Measurements from ENCODE around the gene UBE2E3. TPM values are rescaled to one million over a fixed set of nuclear protein-coding genes. Genes with fewer than 3 reads are reported as not detected.
"Not testable (repeated sequence)": the region's sequence is repeated elsewhere in the genome, so short reads cannot be mapped to it uniquely, and the experiment has no call there.

Gene UBE2E3
- total RNA-seq, 2 donors from 2014 or later: 49.7 to 53.8 TPM

DNA sequence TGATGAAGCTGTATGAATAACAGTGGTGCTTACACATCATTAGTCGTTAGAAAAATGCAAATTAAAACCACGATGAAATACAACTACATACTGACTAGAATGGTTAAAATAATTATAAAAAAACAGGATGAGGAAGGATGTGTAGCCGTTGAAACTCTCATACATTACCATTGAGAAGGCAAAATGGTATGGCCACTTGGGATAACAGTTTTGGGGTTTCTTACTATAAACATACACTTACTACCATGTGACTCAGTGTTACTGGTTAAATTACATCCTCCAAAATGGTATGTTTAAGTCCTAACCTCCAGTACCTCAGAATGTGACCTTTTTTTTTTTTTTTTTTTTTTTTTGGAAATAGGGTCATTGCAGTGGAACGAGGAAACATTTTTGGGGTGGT, 58.4 kb downstream of the UBE2E3 start:
- Histone ChIP-seq H3K4me3 (no peak overlapping the region), H3K4me1 (ENCODE audit: control insufficient read depth in 1 of 2, low read depth in 2 of 2) (no peaks in the 10 kb centered on the region), H3K27me3 (replicated peaks; ENCODE audit: insufficient read depth) (no peaks in the 10 kb centered on the region), H3K27ac (no peak overlapping the region), H3K9me3 (no peaks in the 10 kb centered on the region), H3K36me3 (no peaks in the 10 kb centered on the region)
- no peak for TF ChIP-seq CTCF (IDR thresholded peaks at IDR 0.05)
- DNase-seq (ENCODE audit: low spot score) (no peak), ATAC-seq (ENCODE audit: insufficient number of reproducible peaks, low FRiP score, low read depth) (no peak)

GRCh38 chr2:181040839-181041238, 60.4 kb downstream of the UBE2E3 start:
- not testable (repeated sequence) for DNase-seq (ENCODE audit: low spot score); ATAC-seq (ENCODE audit: insufficient number of reproducible peaks, low FRiP score, low read depth); H3K4me1 ChIP-seq (ENCODE audit: control insufficient read depth in 1 of 2, low read depth in 2 of 2)

DNA sequence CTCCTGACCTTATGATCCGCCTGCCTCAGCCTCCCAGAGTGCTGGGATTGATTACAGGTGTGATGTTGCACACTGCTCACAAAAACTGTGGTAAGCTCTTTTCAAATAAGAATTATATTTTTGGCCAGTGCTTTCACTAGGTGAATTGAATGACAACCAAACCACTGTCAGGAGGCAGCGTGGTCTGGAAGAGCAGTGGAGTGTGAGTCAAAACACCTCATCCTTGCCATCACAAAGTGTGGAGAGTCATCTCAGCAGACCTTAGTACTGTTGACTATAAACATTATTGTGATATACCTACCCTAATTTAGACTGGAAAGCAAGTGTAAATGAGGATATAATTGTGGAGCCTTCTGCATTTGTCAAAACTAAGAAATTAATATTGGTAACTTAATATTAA, 61.3 kb downstream of the UBE2E3 start:
- TF ChIP-seq CTCF (IDR thresholded peaks at IDR 0.05): no peak
- Histone ChIP-seq H3K36me3 (no peaks in the 10 kb centered on the region), H3K4me1 (ENCODE audit: control insufficient read depth in 1 of 2, low read depth in 2 of 2) (no peaks in the 10 kb centered on the region), H3K9me3 (no peaks in the 10 kb centered on the region), H3K27me3 (replicated peaks; ENCODE audit: insufficient read depth) (no peaks in the 10 kb centered on the region), H3K27ac (no peak overlapping the region), H3K4me3 (no peak overlapping the region)
- DNase-seq (ENCODE audit: low spot score) (no peak), ATAC-seq (ENCODE audit: insufficient number of reproducible peaks, low FRiP score, low read depth) (no peak)

More at GRCh38 chr2:181040839-181041238, 60.4 kb downstream of the UBE2E3 start:
- H3K27me3 ChIP-seq (replicated peaks; ENCODE audit: insufficient read depth); H3K4me3 ChIP-seq; H3K9me3 ChIP-seq; H3K36me3 ChIP-seq; H3K27ac ChIP-seq: not testable (repeated sequence)

GRCh38 chr2:181042706-181043105, 62.3 kb downstream of the UBE2E3 start:
- H3K4me3 ChIP-seq: no peak overlapping the region
- H3K9me3 ChIP-seq: no peaks in the 10 kb centered on the region
- H3K27me3 ChIP-seq (replicated peaks; ENCODE audit: insufficient read depth): no peaks in the 10 kb centered on the region
- no peaks in the 10 kb centered on the region for H3K4me1 ChIP-seq (ENCODE audit: control insufficient read depth in 1 of 2, low read depth in 2 of 2)
- no peak for TF ChIP-seq CTCF (IDR thresholded peaks at IDR 0.05)
- ATAC-seq (ENCODE audit: insufficient number of reproducible peaks, low FRiP score, low read depth): no peak
- DNase-seq (ENCODE audit: low spot score): no peak
- no peaks in the 10 kb centered on the region for H3K36me3 ChIP-seq
- no peak overlapping the region for H3K27ac ChIP-seq

DNA sequence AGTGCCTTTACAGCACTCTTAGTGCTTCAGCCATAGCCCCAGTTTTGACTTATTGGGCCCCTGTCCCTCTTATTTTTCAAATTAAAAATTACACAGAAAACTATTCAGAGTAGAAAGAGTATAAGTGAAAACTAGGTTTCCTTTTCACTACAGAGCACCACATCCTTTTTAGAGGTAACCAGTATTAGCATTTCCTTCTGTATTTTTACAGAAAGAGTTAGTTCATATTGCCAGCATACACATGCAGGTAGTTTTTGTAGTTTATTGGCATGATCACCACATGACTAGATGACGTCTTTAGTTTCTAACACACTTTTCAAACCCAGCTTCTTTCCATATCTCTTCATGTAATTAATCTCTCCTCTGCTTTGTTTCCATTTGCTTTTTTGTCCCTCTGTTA, 66.4 kb downstream of the UBE2E3 start:
- H3K27ac ChIP-seq: no peak overlapping the region
- no peak for TF ChIP-seq CTCF (IDR thresholded peaks at IDR 0.05)
- no peak for ATAC-seq (ENCODE audit: insufficient number of reproducible peaks, low FRiP score, low read depth)
- H3K36me3 ChIP-seq: no peaks in the 10 kb centered on the region
- no peaks in the 10 kb centered on the region for H3K9me3 ChIP-seq
- H3K4me3 ChIP-seq: no peak overlapping the region
- no peak for DNase-seq (ENCODE audit: low spot score)
- H3K27me3 ChIP-seq (replicated peaks; ENCODE audit: insufficient read depth): no peaks in the 10 kb centered on the region
- H3K4me1 ChIP-seq (ENCODE audit: control insufficient read depth in 1 of 2, low read depth in 2 of 2): no peaks in the 10 kb centered on the region

DNA sequence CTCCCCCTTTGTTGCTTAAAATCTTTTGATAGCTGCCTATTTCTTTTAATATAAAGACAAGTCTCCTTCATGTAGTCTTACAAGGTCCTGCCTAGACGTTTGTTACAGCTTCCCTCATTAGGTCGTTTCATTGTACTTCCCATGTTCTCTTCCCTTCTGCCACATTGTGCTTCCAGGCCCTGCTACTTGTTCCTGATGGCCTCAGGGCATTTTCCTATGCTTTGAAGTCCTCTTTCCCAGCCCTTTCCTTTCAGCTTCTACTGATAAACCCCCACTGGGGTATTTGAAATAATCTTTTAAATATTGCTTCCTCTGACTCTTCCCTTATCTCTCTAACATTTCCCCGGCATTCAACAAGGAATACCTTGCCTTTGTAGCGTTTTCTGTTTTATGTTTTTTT, 67.4 kb downstream of the UBE2E3 start:
- H3K27me3 ChIP-seq (replicated peaks; ENCODE audit: insufficient read depth): no peaks in the 10 kb centered on the region
- no peaks in the 10 kb centered on the region for H3K4me1 ChIP-seq (ENCODE audit: control insufficient read depth in 1 of 2, low read depth in 2 of 2)
- DNase-seq (ENCODE audit: low spot score): no peak
- no peaks in the 10 kb centered on the region for H3K9me3 ChIP-seq
- no peak for ATAC-seq (ENCODE audit: insufficient number of reproducible peaks, low FRiP score, low read depth)
- H3K27ac ChIP-seq: no peak overlapping the region
- H3K36me3 ChIP-seq: no peaks in the 10 kb centered on the region
- TF ChIP-seq CTCF (IDR thresholded peaks at IDR 0.05): no peak
- no peak overlapping the region for H3K4me3 ChIP-seq
